Body of pancreas (tissue), 4 donors: ENCODE measurements around the gene UBXN7.

Source experiments
- POLR2A ChIP-seq, 3 donors: fragments of 450-650 bp; IDR thresholded peaks; one replicate each; pipeline ENCODE4 v1.6.1; 2016; ENCODE audit warnings: antibody characterized with exemption in 3 of 3, mild to moderate bottlenecking in 2 of 3
- TF ChIP-seq, protein P1 (sequence below), 7 experiments: fragments of 450-650 bp in 4 of 7; fragments of 200-600 bp in 3 of 7; sonication (generic) in 3 of 7; IDR thresholded peaks; one replicate each; pipeline ENCODE4 v1.5.1; 2016 to 2019; ENCODE audit warnings: antibody characterized with exemption in 7 of 7

DNA sequence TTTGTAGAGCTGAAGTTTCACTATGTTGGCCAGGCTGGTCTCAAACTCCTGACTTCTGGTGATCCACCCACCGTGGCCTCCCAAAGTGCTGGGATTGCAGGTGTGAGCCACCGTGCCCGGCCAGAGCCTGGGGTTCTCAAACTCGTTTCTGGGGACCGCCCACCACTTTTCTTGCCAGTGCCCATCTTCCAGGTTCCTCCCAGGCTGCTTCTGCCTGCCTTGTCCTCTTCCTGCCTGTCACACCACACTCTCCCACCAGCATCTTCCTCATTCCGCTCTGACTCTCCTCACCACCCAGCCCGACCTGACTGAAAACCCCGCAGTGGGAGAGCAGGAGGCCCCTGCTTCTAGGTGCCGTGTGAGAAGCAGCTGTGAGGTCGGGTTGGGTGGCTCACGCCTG is 111.1 kb downstream of the UBXN7 start:
- TF ChIP-seq, protein P1, sequence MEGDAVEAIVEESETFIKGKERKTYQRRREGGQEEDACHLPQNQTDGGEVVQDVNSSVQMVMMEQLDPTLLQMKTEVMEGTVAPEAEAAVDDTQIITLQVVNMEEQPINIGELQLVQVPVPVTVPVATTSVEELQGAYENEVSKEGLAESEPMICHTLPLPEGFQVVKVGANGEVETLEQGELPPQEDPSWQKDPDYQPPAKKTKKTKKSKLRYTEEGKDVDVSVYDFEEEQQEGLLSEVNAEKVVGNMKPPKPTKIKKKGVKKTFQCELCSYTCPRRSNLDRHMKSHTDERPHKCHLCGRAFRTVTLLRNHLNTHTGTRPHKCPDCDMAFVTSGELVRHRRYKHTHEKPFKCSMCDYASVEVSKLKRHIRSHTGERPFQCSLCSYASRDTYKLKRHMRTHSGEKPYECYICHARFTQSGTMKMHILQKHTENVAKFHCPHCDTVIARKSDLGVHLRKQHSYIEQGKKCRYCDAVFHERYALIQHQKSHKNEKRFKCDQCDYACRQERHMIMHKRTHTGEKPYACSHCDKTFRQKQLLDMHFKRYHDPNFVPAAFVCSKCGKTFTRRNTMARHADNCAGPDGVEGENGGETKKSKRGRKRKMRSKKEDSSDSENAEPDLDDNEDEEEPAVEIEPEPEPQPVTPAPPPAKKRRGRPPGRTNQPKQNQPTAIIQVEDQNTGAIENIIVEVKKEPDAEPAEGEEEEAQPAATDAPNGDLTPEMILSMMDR (IDR thresholded peaks at IDR 0.05) = no peak
- TF ChIP-seq POLR2A (IDR thresholded peaks at IDR 0.05) = no peak
